Gastroesophageal sphincter (tissue), 3 donors: Measurements from ENCODE around the gene HOXA5.

Experiments used
- CTCF ChIP-seq, 4 experiments: fragments of 200-600 bp in 2 of 4; fragments of 450-650 bp in 2 of 4; sonication (generic) in 1 of 4; IDR thresholded peaks; one replicate each; pipeline ENCODE4 v1.5.1; 2017 to 2019; ENCODE audit warnings: antibody characterized with exemption in 4 of 4, mild to moderate bottlenecking in 2 of 4, moderate library complexity in 2 of 4
- POLR2A ChIP-seq, 2 donors: fragments of 450-650 bp; IDR thresholded peaks; one replicate each; pipeline ENCODE4 v1.6.1; 2017; ENCODE audit warnings: antibody characterized with exemption in 2 of 2, mild to moderate bottlenecking in 2 of 2, moderate library complexity in 1 of 2

DNA sequence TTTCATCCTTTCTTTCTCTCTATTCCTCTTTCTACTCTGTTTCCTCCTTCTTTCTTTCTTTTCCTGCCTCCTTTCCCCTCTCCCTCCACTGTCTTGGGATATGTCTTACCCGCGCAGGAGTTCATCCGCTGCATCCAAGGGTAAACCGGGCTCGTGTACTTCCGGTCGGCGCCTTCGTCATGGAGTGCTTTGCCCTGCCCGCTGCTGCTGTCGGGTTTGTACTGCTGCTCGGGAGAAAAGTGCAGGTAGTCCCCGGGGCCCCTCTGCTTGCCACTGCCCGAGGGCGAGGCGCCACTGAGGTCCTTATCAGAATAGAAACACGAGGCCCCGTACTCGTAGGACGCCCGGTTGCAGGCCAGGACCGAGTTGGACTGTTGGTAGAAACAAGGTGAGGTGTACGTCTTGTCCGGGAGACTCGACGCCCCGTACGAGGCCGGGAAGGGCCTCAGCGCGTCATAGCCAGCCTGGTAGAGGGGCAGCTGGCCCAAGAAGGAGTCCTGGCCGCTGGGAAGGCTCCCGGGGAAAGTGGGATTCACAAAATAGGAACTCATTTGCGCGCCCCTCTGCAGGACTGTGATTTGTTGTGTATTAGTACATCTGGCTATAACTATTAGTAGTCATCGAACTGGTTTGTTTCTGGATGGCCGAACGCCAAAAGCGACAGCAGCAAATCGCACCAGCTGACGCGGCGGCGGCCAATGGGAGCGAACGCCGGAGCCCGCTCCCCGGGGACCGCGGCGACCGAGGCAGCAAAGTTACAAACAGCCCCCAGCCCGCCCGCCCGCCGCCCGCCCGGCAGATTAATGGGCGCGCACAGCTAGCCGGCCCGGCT lies 3.9 kb upstream of the HOXA5 start, which contains the start of gene HOXA6:
- TF ChIP-seq CTCF (IDR thresholded peaks at IDR 0.05) (no peak), POLR2A (IDR thresholded peaks at IDR 0.05) (no peak)
